Measurements from ENCODE around the gene APOL1.
"Not testable (repeated sequence)": the region's sequence is repeated elsewhere in the genome, so short reads cannot be mapped to it uniquely, and the experiment has no call there.

APOL1 gene

GRCh38 chr22:36252754-36253522 lies at the start of gene APOL1:
Gene APOL1 (plus strand): TSS chr22:36253133. CDS start chr22:36254956, 1,823 bp downstream.
- Histone ChIP-seq H2AFZ (no peak within 1 kb of the TSS), H3K9ac (no peak within 1 kb of the TSS), H3K27me3 (ENCODE audit: control insufficient read depth, insufficient read depth, low read length) (no peaks in the 10 kb centered on the region), H3K79me2 (no peaks in the 10 kb centered on the region), H3K36me3 (ENCODE audit: control insufficient read depth, insufficient read depth, low read length) (no peaks in the 10 kb centered on the region), H3K27ac (peak within 1 kb of the TSS; percentile 69), H3K4me1 (no peaks in the 10 kb centered on the region), H3K4me2 (ENCODE audit: low read length) (peak within 1 kb of the TSS; percentile 33), H3K4me3 (ENCODE audit: low read depth, low read length) (peak within 1 kb of the TSS; percentile 46), H3K9me3 (ENCODE audit: control insufficient read depth, low read length) (no peaks in the 10 kb centered on the region)
- TF ChIP-seq, protein P1, sequence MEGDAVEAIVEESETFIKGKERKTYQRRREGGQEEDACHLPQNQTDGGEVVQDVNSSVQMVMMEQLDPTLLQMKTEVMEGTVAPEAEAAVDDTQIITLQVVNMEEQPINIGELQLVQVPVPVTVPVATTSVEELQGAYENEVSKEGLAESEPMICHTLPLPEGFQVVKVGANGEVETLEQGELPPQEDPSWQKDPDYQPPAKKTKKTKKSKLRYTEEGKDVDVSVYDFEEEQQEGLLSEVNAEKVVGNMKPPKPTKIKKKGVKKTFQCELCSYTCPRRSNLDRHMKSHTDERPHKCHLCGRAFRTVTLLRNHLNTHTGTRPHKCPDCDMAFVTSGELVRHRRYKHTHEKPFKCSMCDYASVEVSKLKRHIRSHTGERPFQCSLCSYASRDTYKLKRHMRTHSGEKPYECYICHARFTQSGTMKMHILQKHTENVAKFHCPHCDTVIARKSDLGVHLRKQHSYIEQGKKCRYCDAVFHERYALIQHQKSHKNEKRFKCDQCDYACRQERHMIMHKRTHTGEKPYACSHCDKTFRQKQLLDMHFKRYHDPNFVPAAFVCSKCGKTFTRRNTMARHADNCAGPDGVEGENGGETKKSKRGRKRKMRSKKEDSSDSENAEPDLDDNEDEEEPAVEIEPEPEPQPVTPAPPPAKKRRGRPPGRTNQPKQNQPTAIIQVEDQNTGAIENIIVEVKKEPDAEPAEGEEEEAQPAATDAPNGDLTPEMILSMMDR (IDR thresholded peaks at IDR 0.05) = no peak

DNA sequence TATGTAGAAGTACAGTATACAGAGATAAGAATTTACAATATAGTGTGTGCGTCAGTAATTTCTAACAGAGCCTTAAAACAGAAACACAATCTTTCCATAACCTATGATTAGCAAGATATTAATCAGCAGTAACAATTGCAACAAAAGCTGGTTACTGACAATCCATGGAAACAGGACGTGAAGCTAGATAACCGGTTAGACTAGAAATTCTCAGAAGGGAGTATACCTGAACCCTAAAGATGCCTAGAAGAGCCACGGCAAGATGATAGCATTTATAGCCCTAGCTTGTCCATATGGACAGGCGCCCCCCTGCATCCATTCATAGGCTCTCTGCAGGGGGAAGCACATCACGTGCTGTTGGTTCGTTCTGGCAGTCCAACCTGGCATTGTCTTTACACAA lies 49.5 kb upstream of the APOL1 start:
- H3K4me1 ChIP-seq; H3K27ac ChIP-seq; H3K9me3 ChIP-seq (ENCODE audit: control insufficient read depth, low read length); H3K9ac ChIP-seq; H3K79me2 ChIP-seq; H2AFZ ChIP-seq; H3K27me3 ChIP-seq (ENCODE audit: control insufficient read depth, insufficient read depth, low read length); H3K36me3 ChIP-seq (ENCODE audit: control insufficient read depth, insufficient read depth, low read length): not testable (repeated sequence)
- peak overlapping the region; percentile 32 for H3K4me2 ChIP-seq (ENCODE audit: low read length)
- peak overlapping the region; percentile 29 for H3K4me3 ChIP-seq (ENCODE audit: low read depth, low read length)

DNA sequence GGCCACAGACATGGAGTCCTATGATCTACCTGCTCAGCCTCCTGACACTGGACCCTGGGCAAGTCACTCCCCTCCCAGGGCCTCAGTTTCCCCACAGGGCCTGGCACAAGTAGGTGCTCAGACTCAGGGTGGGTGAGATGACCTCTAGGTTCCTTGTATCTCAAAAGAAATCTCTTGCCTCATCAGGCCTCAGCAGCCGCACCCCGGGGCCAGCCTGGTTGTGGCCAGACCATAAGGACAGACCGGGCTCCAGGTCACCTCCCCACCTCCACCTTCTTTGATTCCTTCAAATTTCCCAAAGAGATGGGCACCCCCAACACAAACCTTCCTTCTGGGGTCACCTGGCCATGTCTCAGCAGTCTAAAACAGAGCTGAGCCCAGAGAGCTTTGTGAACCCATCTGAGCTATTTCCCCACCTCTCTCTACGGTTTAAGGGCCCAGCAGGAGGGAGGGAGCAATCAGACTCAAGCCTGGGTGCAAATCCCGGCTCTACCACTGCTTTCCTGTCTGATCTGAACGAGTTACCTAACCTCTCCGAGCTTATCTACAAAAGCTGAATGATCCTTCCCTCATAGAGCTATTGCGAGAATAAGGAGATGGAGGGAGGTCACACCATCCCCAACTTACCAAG lies 48.8 kb upstream of the APOL1 start:
- H3K4me2 ChIP-seq (ENCODE audit: low read length) = no peak overlapping the region
- H3K27me3 ChIP-seq (ENCODE audit: control insufficient read depth, insufficient read depth, low read length) = no peaks in the 10 kb centered on the region
- no peak overlapping the region for H2AFZ ChIP-seq
- no peak overlapping the region for H3K4me3 ChIP-seq (ENCODE audit: low read depth, low read length)
- H3K79me2 ChIP-seq = no peaks in the 10 kb centered on the region
- no peaks in the 10 kb centered on the region for H3K9me3 ChIP-seq (ENCODE audit: control insufficient read depth, low read length)
- no peak overlapping the region for H3K27ac ChIP-seq
- TF ChIP-seq, protein P1 (IDR thresholded peaks at IDR 0.05) = no peak
- peaks cover 4% of the 10 kb centered on the region for H3K4me1 ChIP-seq
- H3K36me3 ChIP-seq (ENCODE audit: control insufficient read depth, insufficient read depth, low read length) = no peaks in the 10 kb centered on the region
- no peak overlapping the region for H3K9ac ChIP-seq

- peaks cover 4% of the 10 kb centered on the region for H3K4me1 ChIP-seq
- no peaks in the 10 kb centered on the region for H3K9me3 ChIP-seq (ENCODE audit: control insufficient read depth, low read length)
- H3K4me3 ChIP-seq (ENCODE audit: low read depth, low read length) = no peak overlapping the region
- H3K79me2 ChIP-seq = no peaks in the 10 kb centered on the region
- TF ChIP-seq, protein P1 (IDR thresholded peaks at IDR 0.05) = no peak
- H3K27ac ChIP-seq = no peak overlapping the region
- no peaks in the 10 kb centered on the region for H3K36me3 ChIP-seq (ENCODE audit: control insufficient read depth, insufficient read depth, low read length)
- no peaks in the 10 kb centered on the region for H3K27me3 ChIP-seq (ENCODE audit: control insufficient read depth, insufficient read depth, low read length)
- H3K9ac ChIP-seq = no peak overlapping the region
- H2AFZ ChIP-seq = no peak overlapping the region
- H3K4me2 ChIP-seq (ENCODE audit: low read length) = no peak overlapping the region
Measured at GRCh38 chr22:36204632-36205015, 48.3 kb upstream of the APOL1 start.

- not testable (repeated sequence) for H3K9me3 ChIP-seq (ENCODE audit: control insufficient read depth, low read length); H2AFZ ChIP-seq; H3K4me3 ChIP-seq (ENCODE audit: low read depth, low read length); H3K27me3 ChIP-seq (ENCODE audit: control insufficient read depth, insufficient read depth, low read length); H3K36me3 ChIP-seq (ENCODE audit: control insufficient read depth, insufficient read depth, low read length); H3K79me2 ChIP-seq; H3K4me1 ChIP-seq; H3K4me2 ChIP-seq (ENCODE audit: low read length); H3K9ac ChIP-seq; H3K27ac ChIP-seq
Measured at GRCh38 chr22:36205573-36205972, 47.4 kb upstream of the APOL1 start.

Data from parathyroid adenoma (tissue), 2 donors.